Activated CD8-positive, alpha-beta T cell treated with anti-CD3 and anti-CD28 coated beads for 36 hours (primary cell): Measurements from ENCODE around the gene COL8A1. TPM values are rescaled to one million over a fixed set of nuclear protein-coding genes. Genes with fewer than 3 reads are reported as not detected.

Experiments
- ATAC-seq: fragments of 200-7000 bp; cut with Tn5 transposase; one replicate; pipeline ENCODE4 v1.10.0; 2021; ENCODE audit warnings: mild to moderate bottlenecking, moderate library complexity
- CTCF ChIA-PET: fragments of 350-600 bp; sonication (Branson Sonifier 250); formaldehyde crosslinking; loops from one replicate; lab custom pipeline; 2021; ENCODE audit warnings: antibody characterized with exemption; lab: Charles Lee
- POLR2A ChIA-PET: fragments of 350-600 bp; sonication (Branson Sonifier 250); formaldehyde crosslinking; loops from one replicate; lab custom pipeline; 2021; ENCODE audit warnings: antibody characterized with exemption; lab: Charles Lee
- DNase-seq: peaks from one replicate; pipeline ENCODE4 v3.0.0-alpha.2; 2020
- H3K27ac Mint-ChIP-seq: one replicate; pipeline ENCODE4 v1.8.0; 2021; ENCODE audit warnings: mild to moderate bottlenecking, mixed read lengths
- H3K27me3 Mint-ChIP-seq: one replicate; pipeline ENCODE4 v1.8.0; 2021; ENCODE audit warnings: mixed read lengths
- H3K36me3 Mint-ChIP-seq: one replicate; pipeline ENCODE4 v1.8.0; 2021; ENCODE audit warnings: low read depth, mixed read lengths
- H3K4me1 Mint-ChIP-seq: one replicate; pipeline ENCODE4 v1.8.0; 2021; ENCODE audit warnings: low read depth, mixed read lengths
- H3K4me3 Mint-ChIP-seq: one replicate; pipeline ENCODE4 v1.8.0; 2021; ENCODE audit warnings: mild to moderate bottlenecking, moderate library complexity, mixed read lengths
- H3K9me3 Mint-ChIP-seq: one replicate; pipeline ENCODE4 v1.8.0; 2021; ENCODE audit warnings: mixed read lengths
- CTCF ChIP-seq: fragments of 200-600 bp; IDR thresholded peaks from one replicate; pipeline ENCODE4 v1.8.0; 2022; ENCODE audit warnings: antibody characterized with exemption, mild to moderate bottlenecking
- intact Hi-C: fragments of 100-400 bp; cut with micrococcal nuclease; formaldehyde crosslinking; loops from one replicate; pipeline ENCODE4 v1.10.0; 2022
- total RNA-seq, 2 experiments: library from RNA; stranded (reverse); gene quantifications; one replicate each; pipeline ENCODE4 v1.2.3, GENCODE V29; 2021

Gene COL8A1
- total RNA-seq, 2 experiments from 2014 or later, result not detected

- CTCF ChIA-PET, result no interaction called here
- ATAC-seq (no peak), DNase-seq (no peak)
- Mint-ChIP-seq H3K27ac (no peak overlapping the region), H3K9me3 (no peaks in the 10 kb centered on the region), H3K27me3 (peaks cover 9% of the 10 kb centered on the region), H3K4me1 (no peaks in the 10 kb centered on the region), H3K4me3 (no peak overlapping the region), H3K36me3 (no peaks in the 10 kb centered on the region)
- no peak for TF ChIP-seq CTCF
- intact Hi-C loops, result no loop called here
- POLR2A ChIA-PET, result no interaction called here
These were observed 29.6 kb downstream of the COL8A1 start for GRCh38 chr3:99668044-99668443.

GRCh38 chr3:99669879-99670555 lies 31.6 kb downstream of the COL8A1 start:
- intact Hi-C loops, result no loop called here
- ATAC-seq, result no peak
- TF ChIP-seq CTCF, result no peak
- ChIA-PET POLR2A (no interaction called here), CTCF (no interaction called here)
- no peaks in the 10 kb centered on the region for H3K36me3 Mint-ChIP-seq
- no peak for DNase-seq
- H3K27ac Mint-ChIP-seq, result no peak overlapping the region
- no peak overlapping the region for H3K4me3 Mint-ChIP-seq
- H3K9me3 Mint-ChIP-seq, result no peaks in the 10 kb centered on the region
- no peaks in the 10 kb centered on the region for H3K4me1 Mint-ChIP-seq
- H3K27me3 Mint-ChIP-seq, result peaks cover 10% of the 10 kb centered on the region

DNA sequence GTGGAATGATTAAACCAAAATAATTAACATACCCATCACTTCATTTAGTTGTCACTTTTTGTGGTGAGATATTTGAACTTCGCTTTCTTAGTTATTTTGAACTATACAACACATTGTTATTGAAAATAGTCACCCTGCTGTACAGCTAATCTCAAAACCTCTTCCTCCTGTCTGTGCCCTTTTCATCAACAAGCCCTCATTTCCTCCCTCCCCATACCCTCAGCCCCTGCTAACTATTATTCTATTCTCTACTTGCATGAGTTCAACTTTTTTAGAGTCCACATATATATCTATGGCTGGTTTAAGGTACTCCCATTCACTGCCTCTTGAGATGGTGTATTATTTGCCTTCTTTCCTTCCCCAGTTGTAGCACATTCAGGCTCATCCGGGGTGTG lies 32.2 kb downstream of the COL8A1 start:
- no peak for DNase-seq

DNA sequence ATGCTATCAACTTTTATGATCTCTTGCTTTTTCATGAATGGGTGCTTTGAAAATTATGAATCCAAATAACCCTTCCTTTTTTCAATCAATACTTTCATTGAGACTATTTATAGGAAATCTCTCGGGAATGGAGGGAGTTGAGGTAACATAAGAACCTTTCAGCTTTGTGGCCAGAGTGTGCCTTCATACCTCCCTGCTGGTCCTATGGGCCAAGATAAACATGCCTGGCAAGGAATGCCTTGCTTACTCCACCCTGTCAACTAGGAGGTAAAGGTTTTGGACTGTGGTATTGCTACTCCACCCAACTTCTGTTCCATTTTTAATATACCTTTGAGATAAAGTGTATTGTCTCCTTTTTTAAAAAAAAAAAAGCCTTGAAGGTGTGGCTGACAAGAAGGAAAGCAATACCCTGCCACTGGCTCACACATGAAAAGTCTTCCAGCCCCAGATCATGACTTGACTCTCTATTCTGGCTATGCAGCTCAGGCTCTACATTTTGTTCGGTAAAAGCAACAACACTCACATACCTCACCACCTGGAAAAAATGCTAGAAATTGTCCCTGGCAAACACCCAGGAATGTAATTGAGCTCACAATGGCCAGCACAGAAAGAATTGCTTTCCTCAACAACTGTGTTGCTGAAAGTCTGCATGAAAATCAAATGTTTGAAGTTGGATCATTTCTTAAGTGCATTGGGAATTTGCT lies 35.8 kb downstream of the COL8A1 start:
- no peaks in the 10 kb centered on the region for H3K36me3 Mint-ChIP-seq
- CTCF ChIA-PET, result no interaction called here

More for the DNA sequence above, 32.2 kb downstream of the COL8A1 start:
- peaks cover 10% of the 10 kb centered on the region for H3K27me3 Mint-ChIP-seq
- no peaks in the 10 kb centered on the region for H3K36me3 Mint-ChIP-seq
- CTCF ChIA-PET, result no interaction called here
- no peak for TF ChIP-seq CTCF
- H3K4me3 Mint-ChIP-seq, result no peak overlapping the region
- no peaks in the 10 kb centered on the region for H3K9me3 Mint-ChIP-seq
- no peak overlapping the region for H3K27ac Mint-ChIP-seq
- POLR2A ChIA-PET, result no interaction called here
- no peak for ATAC-seq
- no peaks in the 10 kb centered on the region for H3K4me1 Mint-ChIP-seq
- intact Hi-C loops, result no loop called here

More for the DNA sequence above, 35.8 kb downstream of the COL8A1 start:
- intact Hi-C loops, result no loop called here
- DNase-seq, result no peak
- Mint-ChIP-seq H3K9me3 (no peaks in the 10 kb centered on the region), H3K4me1 (no peaks in the 10 kb centered on the region), H3K27ac (no peak overlapping the region), H3K4me3 (no peak overlapping the region), H3K27me3 (peaks cover 10% of the 10 kb centered on the region)
- POLR2A ChIA-PET, result no interaction called here
- ATAC-seq, result no peak
- TF ChIP-seq CTCF, result no peak
